GM18519 (cell line): ENCODE measurements around the gene FKBP5.
A peak's percentile ranks its signal among the peaks of the same experiment; 100 is the strongest.
"Not testable (repeated sequence)": the region's sequence is repeated elsewhere in the genome, so short reads cannot be mapped to it uniquely, and the experiment has no call there.

Experiments
- ATAC-seq: cut with Tn5 transposase; IDR thresholded peaks from one replicate; pipeline ENCODE4 v1.9.1; 2021; ENCODE audit warnings: mild to moderate bottlenecking, moderate library complexity; ENCODE audit not compliant: unreplicated experiment, low FRiP score

FKBP5 gene

DNA sequence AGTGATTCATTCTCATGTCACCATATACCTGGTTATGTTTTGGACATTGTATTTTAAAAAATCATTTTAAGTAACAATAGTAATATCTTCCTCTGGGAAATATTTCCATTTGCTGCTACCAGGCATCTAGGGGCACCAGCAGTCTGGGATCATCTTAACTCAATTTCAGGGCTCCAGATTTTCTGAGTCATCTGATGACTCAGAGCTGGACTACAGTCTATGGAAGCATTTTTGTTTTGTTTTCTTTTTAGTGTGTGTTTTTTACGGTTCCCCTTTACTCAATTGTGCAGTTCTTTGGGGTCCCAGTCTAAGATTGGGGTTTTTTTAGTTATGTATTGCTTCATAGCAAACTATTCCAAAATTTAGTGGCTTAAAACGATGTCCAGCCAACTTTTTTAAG is 5.7 kb upstream of the FKBP5 start:
- no peak for ATAC-seq

DNA sequence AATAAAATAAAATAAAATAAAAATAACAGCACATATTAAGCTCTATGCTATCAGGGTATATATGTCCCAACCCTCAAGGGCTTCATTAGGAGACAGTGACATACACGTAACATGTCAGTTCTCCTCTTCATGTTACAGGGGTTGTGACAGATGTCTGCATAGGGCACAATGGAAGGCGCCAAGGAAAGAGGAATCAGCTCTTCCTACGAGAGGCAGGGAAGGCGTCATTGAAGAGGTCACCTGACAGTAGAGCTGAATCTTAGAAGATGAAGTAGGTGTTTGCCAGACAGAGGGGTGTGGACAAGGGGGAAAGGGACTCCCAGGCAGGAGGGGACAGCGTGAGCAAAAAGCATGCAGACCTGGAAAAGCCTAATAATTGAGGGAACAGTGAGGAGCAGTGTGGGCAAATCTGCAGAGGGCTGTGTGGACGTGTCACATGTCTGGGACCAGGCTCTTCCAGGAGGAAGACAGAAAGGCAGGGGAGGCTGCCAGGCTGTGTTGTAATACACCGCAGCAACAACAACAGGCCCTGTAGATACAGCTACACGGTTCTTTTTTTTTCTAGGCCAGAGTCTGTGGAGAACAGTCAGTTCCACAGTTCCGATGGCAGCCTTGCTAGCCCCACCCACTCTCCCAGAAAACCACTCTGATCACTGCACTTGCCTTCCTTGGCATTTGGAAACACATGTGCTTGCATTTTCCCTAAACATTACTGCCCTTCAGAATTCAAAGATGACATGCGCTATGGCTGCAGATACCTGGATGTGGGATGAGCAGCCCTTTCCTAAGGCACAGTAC is 2.5 kb upstream of the FKBP5 start:
- ATAC-seq = no peak

DNA sequence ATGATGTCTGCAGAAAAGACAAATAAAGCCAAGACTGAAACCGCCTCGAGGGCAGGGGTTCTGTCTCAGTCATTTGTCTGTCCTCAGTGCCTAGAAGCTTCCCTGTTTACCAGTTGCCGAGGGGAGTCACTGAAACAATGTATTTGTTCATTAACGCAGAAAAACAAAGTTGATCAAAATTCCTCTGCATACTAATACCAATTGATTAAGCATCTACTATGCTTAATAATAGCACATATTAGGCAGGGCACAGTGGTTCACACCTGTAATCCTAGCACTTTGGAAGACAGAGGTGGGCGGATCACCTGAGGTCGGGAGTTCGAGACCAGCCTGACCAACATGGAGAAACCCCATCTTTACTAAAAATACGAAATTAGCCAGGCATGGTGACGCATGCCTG is 1.8 kb upstream of the FKBP5 start:
- ATAC-seq = no peak

DNA sequence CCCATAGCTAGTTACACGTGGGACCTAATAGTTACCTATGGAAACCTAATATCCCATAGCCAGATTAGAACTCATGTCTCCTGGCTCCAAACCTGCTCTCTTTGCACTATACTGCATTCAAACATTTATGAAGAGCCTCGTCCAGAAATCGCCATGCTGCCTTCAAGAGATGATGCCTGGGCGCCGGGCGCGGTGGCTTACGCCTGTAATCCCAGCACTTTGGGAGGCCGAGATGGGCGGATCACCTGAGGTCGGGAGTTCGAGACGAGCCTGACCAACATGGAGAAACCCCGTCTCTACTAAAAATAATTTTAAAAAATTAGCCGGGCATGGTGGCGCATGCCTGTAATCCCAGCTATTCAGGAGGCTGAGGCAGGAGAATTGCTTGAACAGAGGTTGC is 1.3 kb upstream of the FKBP5 start:
- ATAC-seq = not testable (repeated sequence)

DNA sequence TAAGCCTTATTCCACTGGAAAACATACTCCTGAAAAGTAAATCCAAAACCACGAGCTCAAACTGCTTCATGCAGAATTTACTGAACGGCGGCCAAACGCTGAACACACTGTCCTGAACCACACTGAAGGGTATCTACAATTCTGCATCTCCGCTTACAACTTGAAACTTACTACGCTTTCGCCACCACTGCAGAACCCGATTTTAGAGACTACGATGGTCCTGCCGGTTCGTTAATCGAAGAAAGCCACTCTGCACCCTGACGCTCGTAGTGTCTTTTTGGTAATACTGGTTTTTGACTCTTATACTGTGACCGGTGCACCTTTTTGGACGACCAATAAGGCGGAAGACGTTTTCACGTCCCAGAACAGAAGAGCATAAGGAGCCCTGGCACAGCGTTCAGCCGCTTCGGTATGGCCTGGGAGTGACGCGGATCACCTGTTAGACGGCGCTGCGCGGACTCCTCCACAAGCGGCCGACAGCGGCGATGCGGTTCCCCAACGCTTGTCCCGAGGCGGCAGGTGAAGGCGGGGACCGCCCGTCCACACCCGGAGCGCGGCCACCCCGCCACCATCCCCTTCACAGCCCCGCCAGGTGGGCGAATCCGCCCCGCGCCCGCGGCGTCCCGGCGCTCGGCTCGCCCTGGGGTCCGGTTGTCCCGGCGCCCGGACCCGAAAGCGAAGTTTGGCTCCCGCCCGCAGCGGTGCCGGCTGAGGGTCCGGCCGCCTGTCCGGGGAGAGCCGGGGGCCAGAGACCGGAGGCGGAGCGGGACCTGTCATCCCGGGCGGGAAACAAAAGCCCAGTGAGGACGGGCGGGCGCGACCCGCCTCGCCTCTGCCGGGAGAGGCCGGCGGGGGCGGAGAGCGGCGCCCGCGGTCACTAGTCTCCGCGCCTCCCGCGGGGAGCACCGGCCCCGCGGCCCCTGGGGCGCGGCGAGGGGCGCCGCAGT is 784 bp downstream of the FKBP5 start:
- peak; percentile 26 for ATAC-seq

DNA sequence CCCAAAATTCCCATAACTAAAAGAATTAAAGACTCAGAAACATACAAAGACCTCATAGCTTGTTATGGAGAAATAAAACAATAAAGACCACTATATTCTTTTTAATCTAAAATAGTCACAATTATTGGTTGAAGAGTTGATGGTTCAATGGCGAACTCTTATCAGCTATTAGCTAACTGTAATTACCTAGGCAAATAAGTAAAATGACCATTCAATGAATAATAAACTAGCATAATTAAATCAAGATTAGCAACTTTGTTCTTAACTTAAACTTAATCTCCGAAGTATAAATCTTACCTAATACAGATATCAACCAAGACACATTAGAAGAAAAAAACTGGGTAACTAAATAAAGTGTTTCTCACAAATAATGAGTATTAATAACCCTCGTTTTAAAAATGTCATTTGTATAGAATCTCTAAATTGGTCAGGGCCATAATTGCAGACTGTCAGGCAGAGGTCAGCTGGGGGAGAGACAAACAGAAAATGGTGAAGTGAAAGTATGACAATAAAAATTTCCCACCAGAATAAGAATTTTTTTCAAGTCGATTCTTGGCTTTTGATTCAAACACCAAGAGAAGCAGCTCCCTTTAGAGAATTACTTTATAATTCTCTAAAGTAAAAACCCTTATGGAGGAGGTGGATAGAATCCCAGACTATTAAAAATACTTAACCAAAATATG is 1.7 kb downstream of the FKBP5 start:
- no peak for ATAC-seq

DNA sequence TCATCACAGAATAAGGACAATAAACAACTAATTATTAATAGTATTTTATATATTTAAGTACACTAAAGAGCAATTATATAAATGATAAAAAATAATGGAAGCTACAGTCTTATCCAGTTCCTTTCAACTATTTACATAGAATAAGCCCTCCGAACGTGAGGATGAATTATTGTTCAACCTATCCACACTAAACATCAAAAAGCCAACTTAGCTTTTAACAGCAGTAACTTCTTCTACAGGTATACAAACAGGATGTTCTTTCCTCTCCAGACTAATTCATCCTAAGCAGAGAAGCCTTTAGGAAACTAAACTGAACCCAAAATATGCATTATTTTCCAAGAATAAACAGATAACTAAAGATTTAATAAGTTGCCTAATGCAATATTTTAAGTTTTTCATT is 2.3 kb downstream of the FKBP5 start:
- ATAC-seq = no peak

GRCh38 chr6:35683267-35683666 is 5.4 kb downstream of the FKBP5 start:
- ATAC-seq = no peak

- no peak for ATAC-seq
These were observed 7.4 kb downstream of the FKBP5 start for GRCh38 chr6:35681298-35681697.

DNA sequence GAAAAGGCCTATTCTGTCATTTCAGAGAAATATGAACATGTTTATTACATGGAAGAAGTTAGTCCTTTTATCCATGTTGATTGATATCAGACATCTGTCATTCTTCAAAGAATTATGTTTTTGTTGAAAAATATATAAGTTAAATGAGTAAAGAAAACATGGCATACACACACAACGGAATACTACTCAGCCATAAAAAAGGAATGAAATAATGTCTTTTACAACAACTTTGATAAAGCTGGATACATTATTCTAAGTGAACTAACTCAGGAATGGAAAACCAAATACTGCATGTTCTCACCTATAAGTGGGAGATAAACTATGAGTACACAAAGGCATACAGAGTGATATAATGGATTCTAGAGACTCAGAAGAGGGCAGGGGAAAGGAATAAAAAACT is 9.3 kb downstream of the FKBP5 start:
- ATAC-seq = no peak

DNA sequence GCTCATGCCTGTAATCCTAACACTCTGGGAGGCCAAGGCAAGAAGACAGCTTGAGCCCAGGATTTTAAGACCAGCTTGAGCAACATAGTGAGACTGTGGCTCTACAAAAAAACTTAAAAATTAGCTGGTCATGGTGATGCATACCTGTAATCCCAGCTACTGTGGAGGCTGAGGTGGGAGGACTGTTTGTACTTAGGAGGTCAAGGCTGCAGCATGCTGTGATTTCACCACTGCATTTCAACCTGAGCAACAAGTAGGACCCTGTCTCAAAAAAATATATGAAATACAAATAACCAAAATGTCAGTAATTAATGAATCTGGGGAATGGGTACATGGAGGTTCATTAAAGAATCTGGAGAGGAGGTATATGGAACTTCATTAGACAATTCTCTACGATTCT is 9.9 kb downstream of the FKBP5 start:
- ATAC-seq = no peak

- no peak for ATAC-seq
These were observed 10.6 kb downstream of the FKBP5 start for GRCh38 chr6:35678021-35678654.

DNA sequence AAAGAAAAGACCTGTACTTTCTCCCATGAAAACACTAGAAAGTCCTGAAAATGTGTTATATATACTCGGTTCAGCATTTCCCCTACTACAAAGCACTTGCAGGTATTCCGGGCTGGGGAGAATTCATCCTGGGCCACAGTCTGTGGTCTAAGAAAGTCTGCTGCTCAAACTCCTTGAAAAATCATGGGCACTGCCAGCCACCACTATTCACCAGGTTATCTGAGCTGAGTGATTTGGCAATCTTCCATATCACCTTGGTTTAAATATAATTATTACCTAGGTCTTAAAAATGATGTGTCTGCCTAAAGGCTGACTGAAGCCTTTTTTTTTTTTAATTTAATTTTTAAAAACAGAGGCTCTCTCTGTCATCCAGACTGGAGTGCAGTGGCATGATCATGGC is 11.3 kb downstream of the FKBP5 start:
- ATAC-seq = no peak

GRCh38 chr6:35675871-35676459 is 12.8 kb downstream of the FKBP5 start:
- no peak for ATAC-seq

DNA sequence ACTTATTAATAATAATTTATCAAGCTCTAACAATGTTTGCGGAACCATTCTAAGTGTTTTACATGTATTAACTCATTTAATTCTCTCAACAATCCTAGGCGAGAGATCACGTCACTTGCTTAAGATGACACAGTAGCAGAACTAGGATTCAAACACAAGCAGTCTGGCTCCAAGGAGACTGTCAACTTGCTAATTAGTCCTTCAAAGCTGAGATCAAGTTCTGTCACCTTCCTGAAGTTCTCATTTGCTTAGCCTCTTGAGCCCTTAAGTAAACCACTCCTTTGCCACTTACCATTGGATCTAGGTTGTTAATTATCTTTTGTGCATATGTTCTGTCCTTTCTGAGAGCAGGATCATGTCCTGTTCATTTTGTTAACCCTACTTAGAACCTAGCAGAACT is 14.1 kb downstream of the FKBP5 start:
- no peak for ATAC-seq

DNA sequence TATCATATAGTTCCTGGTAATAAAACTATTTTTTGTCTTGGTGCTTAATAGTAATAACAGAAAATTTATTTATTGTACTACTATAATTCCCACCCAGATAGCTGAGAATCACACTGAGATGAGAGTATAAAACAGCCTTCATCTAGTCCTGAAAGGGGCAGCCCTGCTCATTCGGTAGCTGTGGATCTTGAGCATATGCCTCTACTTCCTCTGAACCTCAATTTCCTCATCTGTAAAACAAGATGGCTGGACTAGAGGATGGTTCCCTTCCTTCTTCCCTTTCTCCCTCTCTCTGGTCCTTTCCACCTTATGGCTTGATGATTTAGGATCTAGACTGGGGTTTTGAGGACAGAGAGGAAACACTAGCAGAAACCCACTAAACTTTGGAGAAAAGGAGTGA is 15.0 kb downstream of the FKBP5 start:
- no peak for ATAC-seq

GRCh38 chr6:35673284-35673666 is 15.4 kb downstream of the FKBP5 start:
- not testable (repeated sequence) for ATAC-seq

DNA sequence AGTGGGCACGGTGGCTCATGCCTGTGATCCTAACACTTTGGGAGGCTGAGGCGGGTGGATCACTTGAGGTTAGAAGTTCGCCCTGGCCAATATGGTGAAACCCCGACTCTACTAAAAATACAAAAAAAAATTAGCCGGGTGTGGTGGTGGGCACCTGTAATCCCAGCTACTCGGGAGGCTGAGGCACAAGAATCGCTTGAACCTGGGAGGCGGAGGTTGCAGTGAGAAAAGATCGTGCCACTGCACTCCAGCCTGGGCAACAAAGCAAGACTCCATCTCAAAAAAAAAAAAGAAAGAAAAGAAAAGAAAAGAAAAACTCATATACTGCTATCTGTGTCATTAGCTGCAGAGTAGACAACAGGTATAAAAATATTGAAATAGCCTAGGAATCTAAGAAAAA is 18.3 kb downstream of the FKBP5 start:
- not testable (repeated sequence) for ATAC-seq

DNA sequence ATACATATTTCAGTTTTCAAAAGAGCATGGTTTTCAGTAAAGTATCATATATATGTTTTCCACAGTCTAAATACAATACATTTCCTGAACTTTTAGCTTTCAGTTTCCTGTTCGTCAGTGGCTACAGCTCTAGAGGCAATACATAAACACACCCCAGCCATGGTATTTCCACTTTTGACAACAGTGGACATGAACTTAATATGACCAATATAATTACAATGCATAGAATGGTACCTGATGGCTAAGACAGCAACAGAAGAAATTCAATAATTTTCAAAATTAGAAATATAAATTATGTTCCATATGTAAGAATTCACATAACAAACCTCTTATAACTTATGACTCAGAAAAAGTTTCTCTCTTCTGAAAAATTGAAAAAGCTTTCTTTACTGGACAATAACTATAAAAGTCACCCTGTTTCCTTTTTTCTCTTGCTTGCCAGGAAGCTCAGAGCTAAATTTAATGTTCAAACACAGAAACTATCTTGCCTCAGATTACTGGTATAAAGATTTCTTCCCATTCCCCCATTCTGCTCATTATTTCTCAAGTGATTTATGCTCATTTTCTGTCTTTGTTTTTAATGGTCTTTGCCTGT is 19.2 kb downstream of the FKBP5 start:
- ATAC-seq = no peak
